ENCODE data around the gene KIF3C. TPM values are rescaled to one million over a fixed set of nuclear protein-coding genes. Genes with fewer than 3 reads are reported as not detected.
"Not testable (repeated sequence)": the region's sequence is repeated elsewhere in the genome, so short reads cannot be mapped to it uniquely, and the experiment has no call there.

Gene KIF3C
- total RNA-seq, 2 donors from 2014 or later, result 42.9 to 51.4 TPM

DNA sequence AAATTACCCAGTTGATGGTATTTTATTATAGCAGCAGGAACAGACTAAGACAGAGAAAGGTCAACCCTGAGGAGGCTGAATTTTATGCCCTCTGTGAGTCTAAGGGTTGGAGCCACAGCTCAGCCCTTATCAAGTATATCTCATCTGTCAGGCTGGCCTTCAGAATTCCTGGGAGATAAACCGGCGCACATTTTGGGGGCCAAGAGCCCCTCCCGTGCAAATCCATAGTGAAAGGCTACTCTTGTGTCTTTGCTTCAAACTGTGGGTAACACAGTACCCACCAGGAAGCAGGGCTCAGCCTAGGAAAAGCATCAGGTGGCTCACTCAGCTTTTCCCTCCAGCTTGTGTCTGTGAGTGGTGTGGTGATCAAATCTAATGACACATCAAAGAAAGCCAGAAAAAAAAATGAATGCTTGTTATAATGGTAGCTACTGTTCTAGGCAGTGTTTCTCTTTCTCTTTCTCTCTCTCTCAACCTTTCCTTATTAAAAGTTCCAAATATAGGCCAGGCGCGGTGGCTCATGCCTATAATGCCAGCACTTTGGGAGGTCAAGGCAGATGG is 79.0 kb downstream of the KIF3C start:
- Mint-ChIP-seq H3K4me1 (no peaks in the 10 kb centered on the region), H3K9me3 (no peaks in the 10 kb centered on the region), H3K4me3 (no peak overlapping the region), H3K27ac (no peak overlapping the region), H3K27me3 (ENCODE audit: insufficient read depth) (no peaks in the 10 kb centered on the region), H3K36me3 (ENCODE audit: low read depth) (no peaks in the 10 kb centered on the region)
- no peaks in the 10 kb centered on the region for H3K9me3 ChIP-seq (ENCODE audit: control insufficient read depth, low read length)
- 81 to 84% methylated on average over 5 of the region's 5 CpGs for WGBS, 2 experiments (ENCODE audit: insufficient coverage in 1 of 2, insufficient read length in 1 of 2)
- H3K27me3 ChIP-seq (ENCODE audit: control insufficient read depth, insufficient read depth, low read length, poor library complexity, severe bottlenecking), result no peaks in the 10 kb centered on the region
- no peak overlapping the region for H3K4me3 ChIP-seq (ENCODE audit: low read length)
- TF ChIP-seq, protein P1, sequence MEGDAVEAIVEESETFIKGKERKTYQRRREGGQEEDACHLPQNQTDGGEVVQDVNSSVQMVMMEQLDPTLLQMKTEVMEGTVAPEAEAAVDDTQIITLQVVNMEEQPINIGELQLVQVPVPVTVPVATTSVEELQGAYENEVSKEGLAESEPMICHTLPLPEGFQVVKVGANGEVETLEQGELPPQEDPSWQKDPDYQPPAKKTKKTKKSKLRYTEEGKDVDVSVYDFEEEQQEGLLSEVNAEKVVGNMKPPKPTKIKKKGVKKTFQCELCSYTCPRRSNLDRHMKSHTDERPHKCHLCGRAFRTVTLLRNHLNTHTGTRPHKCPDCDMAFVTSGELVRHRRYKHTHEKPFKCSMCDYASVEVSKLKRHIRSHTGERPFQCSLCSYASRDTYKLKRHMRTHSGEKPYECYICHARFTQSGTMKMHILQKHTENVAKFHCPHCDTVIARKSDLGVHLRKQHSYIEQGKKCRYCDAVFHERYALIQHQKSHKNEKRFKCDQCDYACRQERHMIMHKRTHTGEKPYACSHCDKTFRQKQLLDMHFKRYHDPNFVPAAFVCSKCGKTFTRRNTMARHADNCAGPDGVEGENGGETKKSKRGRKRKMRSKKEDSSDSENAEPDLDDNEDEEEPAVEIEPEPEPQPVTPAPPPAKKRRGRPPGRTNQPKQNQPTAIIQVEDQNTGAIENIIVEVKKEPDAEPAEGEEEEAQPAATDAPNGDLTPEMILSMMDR (conservative IDR thresholded peaks at IDR 0.05), result no peak
- H3K9ac ChIP-seq (ENCODE audit: extremely low read depth, low read length, poor library complexity, severe bottlenecking), result no peak overlapping the region
- no peak for DNase-seq
- H3K36me3 ChIP-seq (ENCODE audit: control insufficient read depth, insufficient read depth, low read length), result no peaks in the 10 kb centered on the region
- H3K27ac ChIP-seq (ENCODE audit: low read depth, low read length), result no peak overlapping the region
- no peaks in the 10 kb centered on the region for H3K4me1 ChIP-seq (ENCODE audit: control insufficient read depth, insufficient read depth, low read length)

DNA sequence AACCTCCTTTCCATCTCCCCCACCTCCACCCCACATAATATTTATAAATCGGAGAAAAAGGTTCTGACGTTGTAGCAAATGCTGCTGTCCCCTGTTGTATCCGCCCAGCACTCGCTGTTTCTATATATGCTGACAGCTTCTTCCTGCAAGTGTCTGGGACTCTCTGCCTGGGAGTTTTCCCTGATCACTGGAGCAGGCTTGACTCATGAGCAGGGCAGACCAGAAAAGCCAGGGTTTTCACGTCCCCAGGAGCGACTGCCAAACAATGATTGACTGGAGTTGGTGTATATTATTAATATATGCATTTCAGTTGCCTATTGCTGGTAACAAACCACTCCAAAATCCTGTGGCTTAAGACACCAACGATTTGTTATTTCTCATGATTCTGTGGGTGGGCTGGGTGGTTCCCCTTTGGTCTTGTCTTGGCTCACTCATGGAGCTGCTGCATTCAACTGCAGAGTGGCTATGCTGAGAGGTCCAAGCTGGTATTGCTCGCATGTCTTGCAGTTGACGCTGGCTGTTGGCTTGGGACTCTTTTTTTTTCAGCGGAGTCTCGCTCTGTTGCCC is 82.8 kb downstream of the KIF3C start:
- H3K4me3 ChIP-seq (ENCODE audit: low read length), result no peak overlapping the region
- no peaks in the 10 kb centered on the region for H3K9me3 ChIP-seq (ENCODE audit: control insufficient read depth, low read length)
- H3K27me3 ChIP-seq (ENCODE audit: control insufficient read depth, insufficient read depth, low read length, poor library complexity, severe bottlenecking), result no peaks in the 10 kb centered on the region
- H3K36me3 ChIP-seq (ENCODE audit: control insufficient read depth, insufficient read depth, low read length), result no peaks in the 10 kb centered on the region
- Mint-ChIP-seq H3K27ac (no peak overlapping the region), H3K4me1 (peaks cover 6% of the 10 kb centered on the region), H3K9me3 (no peaks in the 10 kb centered on the region), H3K36me3 (ENCODE audit: low read depth) (no peaks in the 10 kb centered on the region), H3K4me3 (no peak overlapping the region), H3K27me3 (ENCODE audit: insufficient read depth) (no peaks in the 10 kb centered on the region)
- WGBS, 2 experiments (ENCODE audit: insufficient coverage in 1 of 2, insufficient read length in 1 of 2), result 86 to 91% methylated on average over 9 to 11 of the region's 11 CpGs
- TF ChIP-seq, protein P1 (conservative IDR thresholded peaks at IDR 0.05), result no peak
- H3K27ac ChIP-seq (ENCODE audit: low read depth, low read length), result no peak overlapping the region
- H3K9ac ChIP-seq (ENCODE audit: extremely low read depth, low read length, poor library complexity, severe bottlenecking), result no peak overlapping the region
- DNase-seq, result no peak
- H3K4me1 ChIP-seq (ENCODE audit: control insufficient read depth, insufficient read depth, low read length), result no peaks in the 10 kb centered on the region

DNA sequence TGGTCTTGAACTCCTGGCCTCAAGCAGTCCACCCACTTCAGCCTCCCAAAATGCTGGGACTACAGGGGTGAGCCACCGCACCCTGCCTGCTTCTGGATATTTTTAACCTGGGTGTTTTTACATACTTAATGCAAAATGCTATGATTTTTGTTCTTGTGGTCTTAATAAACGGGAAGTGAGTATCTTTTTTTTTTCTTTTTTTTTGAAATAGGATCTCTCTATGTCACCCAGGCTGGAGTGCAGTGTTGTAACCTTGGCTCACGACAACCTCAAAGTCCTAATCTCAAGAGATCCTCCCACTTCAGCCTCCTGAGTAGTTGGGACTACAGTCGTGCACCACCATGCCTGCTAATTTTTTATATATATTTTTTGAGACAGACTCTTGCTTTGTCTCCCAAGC is 84.8 kb downstream of the KIF3C start:
- 89 to 100% methylated on average over 2 to 4 of the region's 4 CpGs for WGBS, 2 experiments (ENCODE audit: insufficient coverage in 1 of 2, insufficient read length in 1 of 2)
- H3K4me1 Mint-ChIP-seq, result peaks cover 6% of the 10 kb centered on the region
- H3K27me3 Mint-ChIP-seq (ENCODE audit: insufficient read depth), result no peaks in the 10 kb centered on the region
- Histone ChIP-seq H3K9me3 (ENCODE audit: control insufficient read depth, low read length) (no peaks in the 10 kb centered on the region), H3K36me3 (ENCODE audit: control insufficient read depth, insufficient read depth, low read length) (no peaks in the 10 kb centered on the region), H3K4me3 (ENCODE audit: low read length) (no peak overlapping the region), H3K9ac (ENCODE audit: extremely low read depth, low read length, poor library complexity, severe bottlenecking) (no peak overlapping the region), H3K27me3 (ENCODE audit: control insufficient read depth, insufficient read depth, low read length, poor library complexity, severe bottlenecking) (no peaks in the 10 kb centered on the region), H3K4me1 (ENCODE audit: control insufficient read depth, insufficient read depth, low read length) (no peaks in the 10 kb centered on the region), H3K27ac (ENCODE audit: low read depth, low read length) (no peak overlapping the region)
- no peaks in the 10 kb centered on the region for H3K36me3 Mint-ChIP-seq (ENCODE audit: low read depth)
- TF ChIP-seq, protein P1 (conservative IDR thresholded peaks at IDR 0.05), result no peak
- no peak overlapping the region for H3K4me3 Mint-ChIP-seq
- H3K27ac Mint-ChIP-seq, result no peak overlapping the region
- no peak for DNase-seq
- H3K9me3 Mint-ChIP-seq, result no peaks in the 10 kb centered on the region

DNA sequence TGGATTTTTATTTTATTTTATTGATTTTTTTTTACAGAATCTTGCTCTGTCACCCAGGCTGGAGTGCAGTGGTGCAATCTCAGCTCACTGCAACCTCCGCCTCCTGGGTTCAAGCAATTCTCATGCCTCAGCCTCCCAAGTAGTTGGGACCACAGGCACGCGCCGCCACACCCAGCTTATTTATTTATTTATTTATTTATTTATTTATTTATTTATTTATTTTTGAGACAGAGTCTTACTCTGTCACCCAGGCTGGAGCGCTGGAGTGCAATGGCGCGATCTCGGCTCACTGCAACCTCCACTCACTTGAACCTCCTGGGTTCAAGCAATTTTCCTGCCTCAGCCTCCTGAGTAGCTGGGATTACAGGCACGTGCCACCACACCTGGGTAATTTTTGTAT is 86.0 kb downstream of the KIF3C start:
- not testable (repeated sequence) for H3K4me3 ChIP-seq (ENCODE audit: low read length); H3K9me3 ChIP-seq (ENCODE audit: control insufficient read depth, low read length); H3K36me3 Mint-ChIP-seq (ENCODE audit: low read depth); H3K27ac Mint-ChIP-seq; H3K9ac ChIP-seq (ENCODE audit: extremely low read depth, low read length, poor library complexity, severe bottlenecking); H3K4me1 ChIP-seq (ENCODE audit: control insufficient read depth, insufficient read depth, low read length); H3K4me3 Mint-ChIP-seq; H3K4me1 Mint-ChIP-seq; H3K27ac ChIP-seq (ENCODE audit: low read depth, low read length); H3K27me3 ChIP-seq (ENCODE audit: control insufficient read depth, insufficient read depth, low read length, poor library complexity, severe bottlenecking); DNase-seq; H3K36me3 ChIP-seq (ENCODE audit: control insufficient read depth, insufficient read depth, low read length); H3K9me3 Mint-ChIP-seq; H3K27me3 Mint-ChIP-seq (ENCODE audit: insufficient read depth)
- whole genome bisulfite sequencing, 2 experiments (ENCODE audit: insufficient coverage in 1 of 2, insufficient read length in 1 of 2), result 81 to 100% methylated on average over 1 to 6 of the region's 9 CpGs
